Mesodermal cell (in vitro differentiated cells): Measurements from ENCODE around the gene RAP1GDS1.
"Not testable (repeated sequence)": the region's sequence is repeated elsewhere in the genome, so short reads cannot be mapped to it uniquely, and the experiment has no call there.

Experiments used
- H3K27ac ChIP-seq: 2 replicates; pipeline ENCODE4 v1.7.0; 2013; ENCODE audit warnings: mild to moderate bottlenecking, low read depth, low read length, moderate library complexity; ENCODE audit not compliant: severe bottlenecking
- H3K36me3 ChIP-seq: 2 replicates; pipeline ENCODE4 v1.7.1; 2013; ENCODE audit warnings: mild to moderate bottlenecking, low read length, moderate library complexity; ENCODE audit not compliant: control insufficient read depth, insufficient read depth
- H3K4me1 ChIP-seq: one replicate; pipeline ENCODE4 v1.7.1; 2013; ENCODE audit warnings: mild to moderate bottlenecking, low read length; ENCODE audit not compliant: insufficient read depth, control insufficient read depth, poor library complexity, severe bottlenecking
- H3K4me3 ChIP-seq: 2 replicates; pipeline ENCODE4 v1.7.0; 2013; ENCODE audit warnings: low read length, control low read depth, mild to moderate bottlenecking; ENCODE audit not compliant: insufficient read depth, poor library complexity, severe bottlenecking; ENCODE audit errors: extremely low read depth
- H3K9me3 ChIP-seq: 2 replicates; pipeline ENCODE4 v1.7.1; 2013; ENCODE audit warnings: mild to moderate bottlenecking, low read length, moderate library complexity; ENCODE audit not compliant: control insufficient read depth
- whole genome bisulfite sequencing, 2 experiments: methylation state at CpG; one replicate each; pipeline ENCODE4 v1.1.5; 2013; ENCODE audit warnings: missing lambda C conversion rate in 2 of 2; ENCODE audit not compliant: insufficient coverage in 2 of 2; 5-methylcytosine and 5-hydroxymethylcytosine counted together

RAP1GDS1 gene

GRCh38 chr4:98318521-98318920, 57.3 kb downstream of the RAP1GDS1 start:
- H3K9me3 ChIP-seq, result no peaks in the 10 kb centered on the region
- WGBS, 2 experiments, result 100% methylated on average over 1 of the region's 2 CpGs; no CpG with 5 or more reads in 1 of the 2 experiments
- no peaks in the 10 kb centered on the region for H3K4me1 ChIP-seq
- no peak overlapping the region for H3K4me3 ChIP-seq
- no peak overlapping the region for H3K27ac ChIP-seq
- no peaks in the 10 kb centered on the region for H3K36me3 ChIP-seq

DNA sequence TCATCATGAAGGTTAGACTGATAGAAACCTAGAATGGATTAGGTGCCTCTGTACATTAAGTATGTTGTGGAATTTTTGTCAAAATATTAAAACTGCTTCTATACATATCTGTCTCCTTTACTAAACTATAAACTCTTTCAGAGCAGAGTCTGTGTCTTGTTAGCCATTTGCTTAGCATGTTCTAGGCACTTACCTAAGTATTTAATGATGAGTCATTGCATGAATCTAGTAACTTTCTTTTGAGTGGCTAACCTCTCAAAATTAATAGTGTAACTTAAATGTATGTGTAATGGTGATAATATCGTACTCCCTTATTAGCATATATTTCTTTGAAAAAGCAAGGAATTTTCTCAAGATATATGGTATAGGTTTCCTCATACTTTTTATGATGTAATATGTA, 57.8 kb downstream of the RAP1GDS1 start:
- H3K9me3 ChIP-seq, result no peaks in the 10 kb centered on the region
- no peak overlapping the region for H3K4me3 ChIP-seq
- H3K27ac ChIP-seq, result no peak overlapping the region
- WGBS, 2 experiments, result no CpG with 5 or more reads among the region's 1 CpG
- H3K36me3 ChIP-seq, result no peaks in the 10 kb centered on the region
- no peaks in the 10 kb centered on the region for H3K4me1 ChIP-seq

DNA sequence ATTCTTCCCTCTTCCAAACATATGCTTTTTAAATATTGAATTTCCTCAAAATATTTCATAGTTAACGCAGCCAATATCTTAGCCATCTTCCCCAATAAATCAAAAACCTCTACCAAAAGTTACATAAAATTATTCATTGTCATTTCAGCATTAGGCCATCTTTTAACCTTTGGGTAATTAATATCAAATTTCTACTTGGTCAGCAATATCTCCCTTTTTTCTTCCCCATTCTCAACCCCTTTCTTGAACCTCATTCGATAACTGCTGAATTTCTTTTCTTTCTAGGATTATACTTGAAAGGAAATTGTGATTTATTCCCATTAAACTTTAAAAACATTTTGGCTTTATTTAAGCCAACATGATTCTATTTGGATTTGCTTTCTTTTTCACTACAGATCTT, 65.0 kb downstream of the RAP1GDS1 start:
- WGBS, 2 experiments, result 83% methylated on average over 1 of the region's 2 CpGs
- Histone ChIP-seq H3K36me3 (peaks cover 18% of the 10 kb centered on the region), H3K4me3 (no peak overlapping the region), H3K4me1 (no peaks in the 10 kb centered on the region), H3K27ac (no peak overlapping the region), H3K9me3 (peaks cover 9% of the 10 kb centered on the region)

DNA sequence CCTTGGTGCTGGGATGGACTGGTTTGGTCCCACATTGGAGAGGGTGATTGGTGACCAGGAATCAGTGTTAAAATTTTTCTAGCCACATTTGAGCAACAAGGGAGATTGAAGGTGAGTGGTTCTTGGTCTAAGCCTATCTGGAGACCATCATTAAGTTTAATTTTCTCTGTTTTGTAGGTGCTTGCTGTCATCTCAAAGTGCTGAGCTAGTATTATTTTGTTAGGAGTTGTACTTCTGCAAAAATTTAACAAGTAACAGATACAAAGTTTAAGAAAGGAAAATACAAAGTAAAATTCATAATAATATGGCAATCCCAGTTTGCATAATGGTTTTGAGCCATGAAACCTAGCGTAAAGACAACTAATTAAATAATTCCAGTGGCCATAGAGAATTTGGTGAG, 66.5 kb downstream of the RAP1GDS1 start:
- 71% methylated on average over 1 of the region's 1 CpG; no CpG with 5 or more reads in 1 of the 2 experiments for WGBS, 2 experiments
- Histone ChIP-seq H3K9me3 (peaks cover 18% of the 10 kb centered on the region), H3K27ac (no peak overlapping the region), H3K36me3 (peaks cover 21% of the 10 kb centered on the region), H3K4me3 (no peak overlapping the region), H3K4me1 (no peaks in the 10 kb centered on the region)

DNA sequence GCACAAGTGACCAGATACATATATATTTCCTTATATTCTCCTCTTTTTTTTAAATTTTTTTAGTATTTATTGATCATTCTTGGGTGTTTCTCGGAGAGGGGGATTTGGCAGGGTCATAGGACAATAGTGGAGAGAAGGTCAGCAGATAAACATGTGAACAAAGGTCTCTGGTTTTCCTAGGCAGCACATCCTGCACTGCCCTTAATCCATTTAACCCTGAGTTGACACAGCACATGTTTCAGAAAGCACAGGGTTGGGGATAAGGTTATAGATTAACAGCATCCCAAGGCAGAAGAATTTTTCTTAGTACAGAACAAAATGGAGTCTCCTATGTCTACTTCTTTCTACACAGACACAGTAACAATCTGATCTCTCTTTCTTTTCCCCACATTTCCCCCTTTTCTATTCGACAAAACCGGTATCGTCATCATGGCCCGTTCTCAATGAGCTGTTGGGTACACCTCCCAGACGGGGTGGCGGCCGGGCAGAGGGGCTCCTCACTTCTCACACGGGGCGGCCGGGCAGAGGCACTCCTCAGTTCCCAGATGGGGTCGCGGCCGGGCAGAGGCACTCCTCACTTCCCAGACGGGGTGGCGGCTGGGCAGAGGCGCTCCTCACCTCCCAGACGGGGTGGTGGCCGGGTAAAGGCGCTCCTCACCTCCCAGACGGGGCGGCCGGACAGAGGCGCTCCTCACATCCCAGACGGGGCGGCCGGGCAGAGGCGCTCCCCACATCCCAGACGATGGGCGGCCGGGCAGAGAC, 68.9 kb downstream of the RAP1GDS1 start:
- H3K9me3 ChIP-seq, result peaks cover 20% of the 10 kb centered on the region
- not testable (repeated sequence) for H3K4me1 ChIP-seq, H3K4me3 ChIP-seq, H3K27ac ChIP-seq
- WGBS, 2 experiments, result 94 to 96% methylated on average over 14 to 22 of the region's 31 CpGs
- H3K36me3 ChIP-seq, result peaks cover 21% of the 10 kb centered on the region

GRCh38 chr4:98332017-98332416, 70.8 kb downstream of the RAP1GDS1 start:
- Histone ChIP-seq H3K9me3 (peaks cover 20% of the 10 kb centered on the region), H3K27ac (no peak overlapping the region), H3K36me3 (peaks cover 21% of the 10 kb centered on the region), H3K4me1 (no peaks in the 10 kb centered on the region), H3K4me3 (no peak overlapping the region)
- WGBS, 2 experiments, result 75 to 100% methylated on average over 1 of the region's 1 CpG

DNA sequence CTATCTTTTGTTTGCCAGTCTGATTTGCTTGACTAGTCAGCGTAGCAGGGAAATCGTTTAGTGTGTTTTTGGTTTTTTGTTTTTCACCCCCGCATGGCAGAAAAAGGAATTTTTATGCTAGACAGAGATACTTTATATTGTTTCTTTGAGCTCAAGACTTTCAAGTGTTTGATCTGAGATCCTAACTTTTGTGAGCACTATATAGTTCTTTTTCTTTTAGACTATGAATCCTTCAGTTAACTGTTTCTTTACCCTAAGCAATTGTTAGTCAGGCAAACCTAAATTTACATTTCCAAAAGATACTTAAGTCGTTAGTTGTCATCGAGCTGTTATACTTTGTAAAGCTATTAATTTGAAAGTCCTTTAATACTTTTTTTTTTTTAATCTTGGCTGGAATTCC, 73.3 kb downstream of the RAP1GDS1 start:
- no peak overlapping the region for H3K4me3 ChIP-seq
- WGBS, 2 experiments, result no CpG with 5 or more reads among the region's 5 CpGs
- H3K4me1 ChIP-seq, result no peaks in the 10 kb centered on the region
- peaks cover 11% of the 10 kb centered on the region for H3K9me3 ChIP-seq
- H3K27ac ChIP-seq, result no peak overlapping the region
- peaks cover 3% of the 10 kb centered on the region for H3K36me3 ChIP-seq

DNA sequence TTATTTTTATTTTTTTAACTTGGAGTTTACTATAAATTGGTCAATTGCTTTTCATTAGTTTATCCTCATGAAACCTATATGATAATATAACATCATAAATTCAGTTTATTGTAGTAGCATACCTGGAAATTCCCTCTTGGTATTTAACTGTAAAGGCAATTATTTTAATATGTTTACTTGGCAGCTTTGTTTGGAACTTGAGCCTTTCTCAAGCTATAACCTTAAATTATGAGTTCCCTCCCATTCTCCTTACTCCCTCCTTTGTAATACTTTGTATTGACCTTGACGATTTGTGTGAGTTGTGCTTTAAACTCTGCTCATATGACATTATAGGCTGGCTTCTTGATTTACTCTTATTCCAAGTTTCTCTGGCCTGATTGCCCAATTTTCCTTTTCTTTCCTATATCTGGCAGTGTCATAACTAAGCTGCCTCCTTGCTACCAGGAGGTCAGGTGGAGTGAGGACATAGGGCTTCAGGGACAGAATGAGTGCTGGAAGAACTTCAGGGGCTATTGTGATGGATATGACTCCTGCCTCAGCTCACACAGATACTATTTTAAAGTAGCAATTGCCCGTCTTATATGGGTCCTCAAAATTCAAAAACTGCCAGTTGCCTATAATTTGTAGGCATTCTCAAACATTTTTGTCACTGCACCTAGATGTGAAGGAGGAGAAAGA, 77.7 kb downstream of the RAP1GDS1 start:
- no peak overlapping the region for H3K27ac ChIP-seq
- no peak overlapping the region for H3K4me3 ChIP-seq
- no peaks in the 10 kb centered on the region for H3K9me3 ChIP-seq
- no peaks in the 10 kb centered on the region for H3K36me3 ChIP-seq
- no peaks in the 10 kb centered on the region for H3K4me1 ChIP-seq
- no CpG with 5 or more reads among the region's 2 CpGs for WGBS, 2 experiments

GRCh38 chr4:98341309-98341708, 80.1 kb downstream of the RAP1GDS1 start:
- Histone ChIP-seq H3K4me1 (no peaks in the 10 kb centered on the region), H3K4me3 (no peak overlapping the region), H3K27ac (no peak overlapping the region), H3K9me3 (no peaks in the 10 kb centered on the region), H3K36me3 (peaks cover 5% of the 10 kb centered on the region)
- WGBS, 2 experiments, result no CpG with 5 or more reads among the region's 2 CpGs

DNA sequence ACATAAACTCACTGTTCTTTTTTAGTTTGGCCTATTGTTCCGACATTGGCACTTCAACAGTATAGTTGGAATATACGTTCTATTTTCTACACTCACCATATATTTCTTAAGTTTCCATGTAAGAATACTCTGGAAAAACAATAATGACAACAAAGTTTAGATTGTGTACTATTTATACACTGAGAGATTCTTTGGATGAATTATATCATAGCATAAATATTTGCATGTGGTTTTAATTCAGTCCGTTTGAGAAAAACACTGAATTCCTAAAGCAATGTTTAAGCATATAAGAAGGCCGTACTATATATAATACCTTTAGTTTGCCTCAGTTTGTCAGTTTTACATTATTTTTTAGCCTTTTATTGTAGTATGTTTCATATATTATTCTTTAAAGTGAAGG, 82.4 kb downstream of the RAP1GDS1 start:
- H3K9me3 ChIP-seq, result peaks cover 3% of the 10 kb centered on the region
- no peak overlapping the region for H3K4me3 ChIP-seq
- H3K27ac ChIP-seq, result no peak overlapping the region
- no peaks in the 10 kb centered on the region for H3K4me1 ChIP-seq
- no CpG with 5 or more reads among the region's 4 CpGs for WGBS, 2 experiments
- H3K36me3 ChIP-seq, result peaks cover 7% of the 10 kb centered on the region

- Histone ChIP-seq H3K4me1 (no peaks in the 10 kb centered on the region), H3K4me3 (no peak overlapping the region), H3K27ac (no peak overlapping the region), H3K36me3 (peaks cover 7% of the 10 kb centered on the region), H3K9me3 (peaks cover 3% of the 10 kb centered on the region)
- WGBS, 2 experiments, result 83 to 92% methylated on average over 2 of the region's 3 CpGs
Observed at GRCh38 chr4:98345838-98346237, 84.7 kb downstream of the RAP1GDS1 start.
